OCI-LY3 (cell line): ENCODE results near the gene LINC01488.

Source experiments
- H2AFZ ChIP-seq: fragments of 200-600, 300-600 bp; shearing (Covaris generic); 2 replicates; pipeline ENCODE4 v1.6.0; 2014; ENCODE audit warnings: antibody characterized with exemption, low read depth, low read length
- H3K27ac ChIP-seq: fragments of 200-600, 300-600 bp; sonication (generic); 2 replicates; pipeline ENCODE4 v1.5.1; 2014; ENCODE audit warnings: mild to moderate bottlenecking, low read length, moderate library complexity, mixed read lengths
- H3K27me3 ChIP-seq: fragments of 200-600, 300-600 bp; sonication (generic); 2 replicates; pipeline ENCODE4 v1.6.1; 2014; ENCODE audit warnings: low read depth, low read length, mixed read lengths
- H3K36me3 ChIP-seq: fragments of 200-600, 300-600 bp; sonication (generic); replicated peaks from 2 replicates; pipeline ENCODE3; 2014; ENCODE audit warnings: low read depth, low read length, mixed read lengths
- H3K4me1 ChIP-seq: fragments of 300-600, 200-600 bp; sonication (generic); 2 replicates; pipeline ENCODE4 v1.6.1; 2014; ENCODE audit warnings: low read length, mixed read lengths
- H3K4me2 ChIP-seq: fragments of 200-600, 300-600 bp; sonication (generic); 2 replicates; pipeline ENCODE4 v1.6.1; 2014; ENCODE audit warnings: low read length, mixed read lengths
- H3K4me3 ChIP-seq: fragments of 300-600, 200-600 bp; sonication (generic); 2 replicates; pipeline ENCODE4 v1.5.1; 2014; ENCODE audit warnings: antibody characterized with exemption, mild to moderate bottlenecking, low read length, moderate library complexity
- H3K79me2 ChIP-seq: fragments of 300-600, 200-600 bp; shearing (Covaris generic); 2 replicates; pipeline ENCODE4 v1.6.1; 2014; ENCODE audit warnings: mild to moderate bottlenecking, low read length, mixed read lengths
- H3K9ac ChIP-seq: fragments of 300-600, 200-600 bp; shearing (Covaris generic); 2 replicates; pipeline ENCODE4 v1.6.0; 2014; ENCODE audit warnings: mild to moderate bottlenecking, low read length, moderate library complexity
- H3K9me3 ChIP-seq: fragments of 200-600, 300-600 bp; shearing (Covaris generic); 2 replicates; pipeline ENCODE4 v1.6.1; 2014; ENCODE audit warnings: low read length, mixed read lengths; ENCODE audit not compliant: insufficient read depth
- H4K20me1 ChIP-seq: fragments of 200-600, 300-600 bp; sonication (generic); 2 replicates; pipeline ENCODE4 v1.6.1; 2016; ENCODE audit warnings: low read length, mixed read lengths; ENCODE audit not compliant: insufficient read depth
- EZH2phosphoT487 ChIP-seq: fragments of 200-600 bp; shearing (Covaris generic); IDR thresholded peaks from 2 replicates; pipeline ENCODE4 v1.6.1; 2018; ENCODE audit warnings: antibody characterized with exemption, mixed run types, low read depth
- TF ChIP-seq, protein P1 (sequence below): fragments of 200-600, 300-600 bp; sonication (generic); IDR thresholded peaks from 2 replicates; pipeline ENCODE4 v1.5.1; 2014; ENCODE audit warnings: antibody characterized with exemption, low read length, low read depth

LINC01488 gene

DNA sequence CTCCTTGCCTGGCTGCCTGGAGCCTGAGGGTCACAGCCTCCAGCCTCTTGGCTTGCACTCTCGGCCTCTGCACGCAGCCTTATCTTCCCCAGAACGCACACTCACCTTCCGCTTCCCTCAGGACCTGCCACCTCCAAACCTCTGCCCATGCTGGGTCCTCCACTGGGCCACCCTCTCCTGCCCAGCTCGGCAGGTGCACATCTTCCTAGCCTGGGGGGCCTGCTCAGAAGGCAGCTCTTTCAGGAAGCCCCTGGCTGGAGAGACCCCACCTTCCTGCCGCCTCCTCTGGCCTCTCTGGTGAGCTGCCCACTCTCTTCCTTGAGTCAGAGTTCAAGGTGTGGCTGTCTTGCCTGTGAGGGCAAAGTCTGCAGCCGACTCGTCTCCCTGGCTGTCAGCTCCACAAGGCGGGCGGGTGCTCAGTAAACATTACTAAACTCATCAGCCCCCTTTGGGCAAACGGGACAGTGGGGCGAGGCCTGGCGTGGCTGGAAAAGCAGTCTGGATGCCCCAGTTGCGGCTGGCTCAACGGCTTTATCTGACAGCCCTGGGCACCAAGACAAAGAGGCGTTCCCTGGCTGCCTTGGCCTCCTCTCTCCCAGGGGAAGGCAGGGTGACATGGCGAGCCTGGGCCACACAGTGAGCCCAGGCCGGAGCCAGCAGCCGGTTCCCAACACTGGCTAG lies 1.7 kb upstream of the LINC01488 start:
- no peaks in the 10 kb centered on the region for H3K36me3 ChIP-seq
- H3K9ac ChIP-seq: no peak overlapping the region
- no peaks in the 10 kb centered on the region for H3K79me2 ChIP-seq
- H4K20me1 ChIP-seq: no peaks in the 10 kb centered on the region
- no peak overlapping the region for H2AFZ ChIP-seq
- H3K4me1 ChIP-seq: no peaks in the 10 kb centered on the region
- H3K27ac ChIP-seq: no peak overlapping the region
- no peak overlapping the region for H3K4me2 ChIP-seq
- TF ChIP-seq, protein P1, sequence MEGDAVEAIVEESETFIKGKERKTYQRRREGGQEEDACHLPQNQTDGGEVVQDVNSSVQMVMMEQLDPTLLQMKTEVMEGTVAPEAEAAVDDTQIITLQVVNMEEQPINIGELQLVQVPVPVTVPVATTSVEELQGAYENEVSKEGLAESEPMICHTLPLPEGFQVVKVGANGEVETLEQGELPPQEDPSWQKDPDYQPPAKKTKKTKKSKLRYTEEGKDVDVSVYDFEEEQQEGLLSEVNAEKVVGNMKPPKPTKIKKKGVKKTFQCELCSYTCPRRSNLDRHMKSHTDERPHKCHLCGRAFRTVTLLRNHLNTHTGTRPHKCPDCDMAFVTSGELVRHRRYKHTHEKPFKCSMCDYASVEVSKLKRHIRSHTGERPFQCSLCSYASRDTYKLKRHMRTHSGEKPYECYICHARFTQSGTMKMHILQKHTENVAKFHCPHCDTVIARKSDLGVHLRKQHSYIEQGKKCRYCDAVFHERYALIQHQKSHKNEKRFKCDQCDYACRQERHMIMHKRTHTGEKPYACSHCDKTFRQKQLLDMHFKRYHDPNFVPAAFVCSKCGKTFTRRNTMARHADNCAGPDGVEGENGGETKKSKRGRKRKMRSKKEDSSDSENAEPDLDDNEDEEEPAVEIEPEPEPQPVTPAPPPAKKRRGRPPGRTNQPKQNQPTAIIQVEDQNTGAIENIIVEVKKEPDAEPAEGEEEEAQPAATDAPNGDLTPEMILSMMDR: no peak
- no peak for TF ChIP-seq EZH2phosphoT487
- peaks cover 8% of the 10 kb centered on the region for H3K27me3 ChIP-seq
- H3K4me3 ChIP-seq: no peak overlapping the region
- no peaks in the 10 kb centered on the region for H3K9me3 ChIP-seq

DNA sequence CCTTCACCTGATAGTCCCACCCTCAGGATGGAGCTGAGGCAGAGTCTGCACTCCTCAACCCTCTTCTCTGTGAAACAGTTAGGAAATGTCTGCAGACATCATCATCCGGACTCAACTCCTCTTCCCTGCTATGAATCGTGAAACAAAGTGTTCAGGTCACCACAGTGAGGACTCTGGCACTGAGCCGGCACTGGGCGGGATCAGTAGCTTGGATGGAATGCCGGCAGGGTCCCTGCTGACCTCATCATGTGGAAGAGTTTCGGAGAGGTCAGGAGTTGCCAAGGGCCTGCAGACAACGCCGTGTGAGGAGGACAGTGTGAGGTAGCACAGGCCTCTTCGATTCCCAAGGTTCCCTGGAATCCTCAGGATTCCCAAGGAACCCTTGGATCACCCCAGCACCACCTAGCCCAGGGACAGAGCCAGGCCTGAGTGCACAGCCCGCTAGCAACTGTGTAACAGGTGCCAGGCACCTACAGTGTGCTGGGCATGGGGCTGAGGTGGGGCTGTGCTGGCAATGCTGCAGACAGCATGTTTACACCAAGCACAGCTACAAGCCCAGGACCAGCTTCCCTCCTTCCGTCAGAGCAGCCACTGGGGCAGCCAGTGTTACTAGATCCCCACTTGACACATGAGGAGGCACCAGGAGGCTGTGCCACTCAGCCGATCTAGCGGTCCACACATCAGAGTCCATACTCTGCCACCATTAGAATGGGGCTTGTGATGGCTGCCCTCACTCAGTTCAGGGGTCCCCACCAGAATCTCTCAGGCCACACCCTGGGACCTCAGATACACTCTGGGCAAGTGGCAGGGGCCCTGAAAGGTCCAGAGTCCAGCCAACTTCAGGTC lies 693 bp upstream of the LINC01488 start:
- Histone ChIP-seq H3K27ac (no peak overlapping the region), H3K4me2 (no peak overlapping the region), H3K4me3 (no peak overlapping the region), H3K9me3 (no peaks in the 10 kb centered on the region), H3K79me2 (no peaks in the 10 kb centered on the region), H3K27me3 (peaks cover 8% of the 10 kb centered on the region), H3K9ac (no peak overlapping the region), H4K20me1 (no peaks in the 10 kb centered on the region), H3K4me1 (no peaks in the 10 kb centered on the region), H2AFZ (no peak overlapping the region), H3K36me3 (no peaks in the 10 kb centered on the region)
- TF ChIP-seq EZH2phosphoT487: no peak
- TF ChIP-seq, protein P1: no peak

DNA sequence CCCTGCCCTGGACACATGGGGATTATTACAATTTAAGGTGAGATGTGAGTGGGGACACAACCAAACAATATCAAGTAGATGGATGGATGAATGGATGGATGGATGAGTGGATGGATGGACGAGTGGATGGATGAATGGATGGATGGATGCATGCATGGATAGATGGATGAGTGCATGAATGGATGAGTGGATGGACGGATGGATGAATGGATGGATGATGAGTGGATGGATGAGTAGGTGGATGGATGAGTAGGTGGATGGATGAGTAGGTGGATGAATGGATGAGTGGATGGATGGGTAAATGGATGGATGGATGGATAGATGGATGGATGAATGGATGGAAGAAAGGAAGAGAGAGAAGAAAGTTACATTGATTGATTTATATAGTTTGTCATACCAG lies 859 bp downstream of the LINC01488 start:
- no peak overlapping the region for H3K27ac ChIP-seq
- no peaks in the 10 kb centered on the region for H3K9me3 ChIP-seq
- no peak overlapping the region for H2AFZ ChIP-seq
- no peaks in the 10 kb centered on the region for H4K20me1 ChIP-seq
- H3K4me3 ChIP-seq: no peak overlapping the region
- TF ChIP-seq, protein P1: no peak
- TF ChIP-seq EZH2phosphoT487: no peak
- no peak overlapping the region for H3K9ac ChIP-seq
- no peak overlapping the region for H3K4me2 ChIP-seq
- H3K27me3 ChIP-seq: peaks cover 8% of the 10 kb centered on the region
- H3K36me3 ChIP-seq: no peaks in the 10 kb centered on the region
- H3K79me2 ChIP-seq: no peaks in the 10 kb centered on the region
- no peaks in the 10 kb centered on the region for H3K4me1 ChIP-seq

DNA sequence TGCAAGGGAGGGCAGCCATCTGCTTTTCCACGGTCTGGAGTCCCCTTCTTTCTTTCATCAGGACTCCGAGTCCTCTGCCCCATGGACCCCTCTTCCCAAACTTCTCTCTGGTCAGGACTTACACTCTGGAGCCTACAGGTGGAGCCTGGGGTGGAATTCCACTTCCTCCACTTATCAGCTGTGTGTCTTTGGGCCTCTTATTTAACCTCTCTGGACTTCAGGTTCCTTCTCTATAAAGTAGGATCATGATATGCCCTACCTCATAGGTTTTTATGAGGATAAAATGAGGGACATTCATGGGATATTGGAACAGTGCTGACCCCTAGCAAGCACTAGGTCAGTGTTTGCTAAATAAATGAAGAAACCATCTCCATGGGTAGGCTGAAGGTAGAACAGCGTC lies 1.7 kb downstream of the LINC01488 start:
- TF ChIP-seq EZH2phosphoT487: no peak
- TF ChIP-seq, protein P1: no peak
- H3K27ac ChIP-seq: no peak overlapping the region
- no peaks in the 10 kb centered on the region for H3K9me3 ChIP-seq
- no peaks in the 10 kb centered on the region for H3K4me1 ChIP-seq
- H3K4me3 ChIP-seq: no peak overlapping the region
- H3K9ac ChIP-seq: no peak overlapping the region
- no peaks in the 10 kb centered on the region for H3K79me2 ChIP-seq
- peaks cover 2% of the 10 kb centered on the region; the same call in 1 of the 2 replicates for H3K27me3 ChIP-seq
- H3K36me3 ChIP-seq: no peaks in the 10 kb centered on the region
- no peak overlapping the region for H3K4me2 ChIP-seq
- H2AFZ ChIP-seq: no peak overlapping the region
- H4K20me1 ChIP-seq: no peaks in the 10 kb centered on the region
